Adrenal gland (tissue), 12 donors: ENCODE measurements around the gene ITPR3. TPM values are rescaled to one million over a fixed set of nuclear protein-coding genes. Genes with fewer than 3 reads are reported as not detected.

Experiments used
- DNase-seq, 7 donors: peaks; one replicate each; pipeline ENCODE4 v3.0.0-alpha.2; 2019 to 2020
- H3K27ac ChIP-seq, 5 donors: fragments of 200-600 bp; sonication (generic) in 4 of 5; 1 replicate in 3 of 5; 2 replicates in 2 of 5; pipeline versions ENCODE4 v1.5.1 to v1.8.0; 2016 to 2020; ENCODE audit warnings: mild to moderate bottlenecking in 1 of 5
- H3K27me3 ChIP-seq: fragments of 200-600 bp; 2 replicates; pipeline ENCODE4 v1.8.0; 2021
- H3K36me3 ChIP-seq, 2 donors: fragments of 200-600 bp; replicated peaks in 1 of 2; 1 replicate in 1 of 2; 2 replicates in 1 of 2; pipeline versions ENCODE4 v1.5.1 to v1.8.0; 2018 to 2022
- H3K4me1 ChIP-seq, 2 donors: fragments of 200-600 bp; replicated peaks in 1 of 2; 1 replicate in 1 of 2; 2 replicates in 1 of 2; pipeline versions ENCODE4 v1.5.1 to v1.8.0; 2018 to 2021
- H3K4me3 ChIP-seq, 4 donors: fragments of 200-600 bp; sonication (generic) in 3 of 4; one replicate each; pipeline ENCODE4 v1.5.1; 2016 to 2018
- H3K9me3 ChIP-seq, 3 donors: fragments of 200-600 bp; sonication (generic) in 1 of 3; replicated peaks in 1 of 3; 1 replicate in 2 of 3; 2 replicates in 1 of 3; pipeline versions ENCODE4 v1.5.1 to v1.8.0; 2016 to 2021
- CTCF ChIP-seq, 6 experiments: fragments of 450-650 bp in 4 of 6; fragments of 200-600 bp in 2 of 6; sonication (generic) in 1 of 6; IDR thresholded peaks; 1 replicate in 5 of 6; 2 replicates in 1 of 6; pipeline versions ENCODE4 v1.5.1 to v1.8.0; 2016 to 2021; ENCODE audit warnings: antibody characterized with exemption in 6 of 6, mild to moderate bottlenecking in 2 of 6, moderate library complexity in 1 of 6
- POLR2A ChIP-seq, 2 donors: fragments of 450-650 bp; IDR thresholded peaks; one replicate each; pipeline ENCODE4 v1.6.1; 2017; ENCODE audit warnings: antibody characterized with exemption in 2 of 2, mild to moderate bottlenecking in 2 of 2, moderate library complexity in 1 of 2
- WGBS, 4 donors: extraction: QIAGEN DNeasy Blood & Tissue Kit in 2 of 4; methylation state at CpG; one replicate each; pipeline versions ENCODE4 v1.1.5 to v1.1.7; 2013 to 2017; 5-methylcytosine and 5-hydroxymethylcytosine counted together
- intact Hi-C, 2 donors: fragments of 100-400 bp; cut with DNase I; formaldehyde crosslinking; loops; one replicate each; pipeline versions ENCODE4 v1.14.1 to v1.15.0; 2022 to 2023
- polyA plus RNA-seq, 3 donors: library from polyadenylated mRNA; stranded (reverse); fragments of 200-250 nt in 2 of 3; fragments of 350-450 nt in 1 of 3; fragmentation: Illumina TruSeq in 1 of 3; extraction: RNeasy Lipid Tissue Mini Kit (QIAGEN cat#74804) in 1 of 3; gene quantifications; one replicate each; pipeline ENCODE4 v1.2.3, GENCODE V29; 2013 to 2014
- total RNA-seq, 9 donors: library from RNA; depleted of rRNA in 4 of 9; stranded (reverse); fragments of >200 nt in 4 of 9; fragments of 120-200 nt in 1 of 9; fragmentation: NEBNext Ultra II Directional in 1 of 9; extraction: Animal tissue kit (Norgen Biotek cat#: 25700) in 1 of 9; gene quantifications; one replicate each; pipeline versions ENCODE4 v1.1.0 to v1.2.4, GENCODE V29; 2013 to 2023
- donor health status: healthy with polysubstance abuse.
- donor health status: Bipolar disorder and iron deficiency.
- donor health status: DM: yes; HTN: yes; CAD: no.
- donor health status: DM: no; HTN: no; CAD: no.
- donor health status: DM: no; HTN: no; CAD: no.
- donor health status: DM: yes; HTN: yes; CAD: no.

The ITPR3 gene
- total and polyA plus RNA-seq, 12 donors = 1.3 to 38.1 (median 23.9) TPM

DNA sequence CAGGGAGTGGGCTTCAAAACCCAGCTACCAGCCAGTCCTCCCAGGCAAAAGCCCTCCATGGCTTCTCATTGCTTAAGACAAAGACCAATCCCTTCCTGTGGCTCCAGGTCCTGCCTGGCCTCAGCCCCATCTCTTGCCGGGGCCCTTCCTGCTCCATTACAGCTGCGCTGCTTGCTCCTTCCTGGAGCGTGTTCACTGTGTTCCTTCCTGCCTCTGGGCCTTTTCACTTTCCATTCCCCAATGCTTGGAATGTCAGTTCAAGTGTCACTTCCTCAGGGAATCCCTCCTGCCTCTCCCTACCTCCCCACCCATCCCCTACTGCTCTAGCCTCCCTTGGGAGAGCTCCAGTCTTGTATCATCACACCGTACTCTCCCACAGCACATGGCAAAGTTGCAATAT, 11.1 kb upstream of the ITPR3 start:
- Histone ChIP-seq H3K36me3 (no peaks in the 10 kb centered on the region), H3K27ac (peak overlapping the region in 2 of 5 donors; percentile 60 to 77), H3K9me3 (no peaks in the 10 kb centered on the region), H3K27me3 (no peaks in the 10 kb centered on the region), H3K4me3 (no peak overlapping the region), H3K4me1 (peaks cover 11 to 14% of the 10 kb centered on the region in 2 donors)
- WGBS, 4 donors = 55 to 86% (median 64%) methylated on average over 4 of the region's 4 CpGs
- intact Hi-C loops = no loop called here
- DNase-seq = no peak
- TF ChIP-seq CTCF (IDR thresholded peaks at IDR 0.05) (no peak), POLR2A (IDR thresholded peaks at IDR 0.05) (no peak)

GRCh38 chr6:33610779-33611732, 10.1 kb upstream of the ITPR3 start:
- TF ChIP-seq CTCF (IDR thresholded peaks at IDR 0.05) (no peak), POLR2A (IDR thresholded peaks at IDR 0.05) (no peak)
- H3K4me3 ChIP-seq = no peak overlapping the region
- intact Hi-C loops = no loop called here
- H3K9me3 ChIP-seq = no peaks in the 10 kb centered on the region
- WGBS, 4 donors = 80 to 86% (median 83%) methylated on average over 19 to 22 of the region's 22 CpGs
- peaks cover 11 to 14% of the 10 kb centered on the region in 2 donors for H3K4me1 ChIP-seq
- DNase-seq = no peak
- no peaks in the 10 kb centered on the region for H3K36me3 ChIP-seq
- H3K27me3 ChIP-seq = no peaks in the 10 kb centered on the region
- H3K27ac ChIP-seq = peak overlapping the region in 1 of 5 donors; percentile 69

GRCh38 chr6:33613146-33613794, 7.9 kb upstream of the ITPR3 start:
- Histone ChIP-seq H3K9me3 (no peaks in the 10 kb centered on the region), H3K27me3 (no peaks in the 10 kb centered on the region), H3K4me3 (no peak overlapping the region), H3K36me3 (no peaks in the 10 kb centered on the region), H3K4me1 (peaks cover 11 to 14% of the 10 kb centered on the region in 2 donors), H3K27ac (no peak overlapping the region)
- no peak for DNase-seq
- WGBS, 4 donors = 70 to 83% (median 78%) methylated on average over 5 to 8 of the region's 8 CpGs
- TF ChIP-seq POLR2A (IDR thresholded peaks at IDR 0.05) (no peak), CTCF (IDR thresholded peaks at IDR 0.05) (no peak)
- intact Hi-C loops = no loop called here

- WGBS, 4 donors = 62 to 73% (median 67%) methylated on average over 4 to 10 of the region's 10 CpGs
- no peaks in the 10 kb centered on the region for H3K36me3 ChIP-seq
- DNase-seq = no peak
- no peaks in the 10 kb centered on the region for H3K27me3 ChIP-seq
- TF ChIP-seq CTCF (IDR thresholded peaks at IDR 0.05) (no peak), POLR2A (IDR thresholded peaks at IDR 0.05) (no peak)
- peaks cover 11 to 13% of the 10 kb centered on the region in 2 donors for H3K4me1 ChIP-seq
- intact Hi-C loops = no loop called here
- H3K27ac ChIP-seq = no peak overlapping the region
- H3K4me3 ChIP-seq = no peak overlapping the region
- no peaks in the 10 kb centered on the region for H3K9me3 ChIP-seq
These were observed 7.3 kb upstream of the ITPR3 start for GRCh38 chr6:33613795-33614168.
